Measurements from ENCODE around the gene ESYT2. TPM values are rescaled to one million over a fixed set of nuclear protein-coding genes. Genes with fewer than 3 reads are reported as not detected.

The ESYT2 gene
- total and polyA plus RNA-seq, 2 experiments from 2014 or later: 15.8 to 40.3 TPM

GRCh38 chr7:158824028-158824427 is 5.3 kb downstream of the ESYT2 start:
- Histone ChIP-seq H3K4me1 (ENCODE audit: low read depth) (peaks cover 11% of the 10 kb centered on the region), H3K27ac (no peak overlapping the region), H3K9me3 (ENCODE audit: low read depth) (no peaks in the 10 kb centered on the region), H3K36me3 (no peaks in the 10 kb centered on the region), H3K4me3 (no peak overlapping the region), H3K27me3 (no peaks in the 10 kb centered on the region)
- TF ChIP-seq CTCF (IDR thresholded peaks at IDR 0.05; ENCODE audit: low read depth, low read length): no peak
- peak in 1 of 2 donors; percentile 38 for DNase-seq (ENCODE audit: low read depth in 1 of 2, low spot score in 1 of 2)

DNA sequence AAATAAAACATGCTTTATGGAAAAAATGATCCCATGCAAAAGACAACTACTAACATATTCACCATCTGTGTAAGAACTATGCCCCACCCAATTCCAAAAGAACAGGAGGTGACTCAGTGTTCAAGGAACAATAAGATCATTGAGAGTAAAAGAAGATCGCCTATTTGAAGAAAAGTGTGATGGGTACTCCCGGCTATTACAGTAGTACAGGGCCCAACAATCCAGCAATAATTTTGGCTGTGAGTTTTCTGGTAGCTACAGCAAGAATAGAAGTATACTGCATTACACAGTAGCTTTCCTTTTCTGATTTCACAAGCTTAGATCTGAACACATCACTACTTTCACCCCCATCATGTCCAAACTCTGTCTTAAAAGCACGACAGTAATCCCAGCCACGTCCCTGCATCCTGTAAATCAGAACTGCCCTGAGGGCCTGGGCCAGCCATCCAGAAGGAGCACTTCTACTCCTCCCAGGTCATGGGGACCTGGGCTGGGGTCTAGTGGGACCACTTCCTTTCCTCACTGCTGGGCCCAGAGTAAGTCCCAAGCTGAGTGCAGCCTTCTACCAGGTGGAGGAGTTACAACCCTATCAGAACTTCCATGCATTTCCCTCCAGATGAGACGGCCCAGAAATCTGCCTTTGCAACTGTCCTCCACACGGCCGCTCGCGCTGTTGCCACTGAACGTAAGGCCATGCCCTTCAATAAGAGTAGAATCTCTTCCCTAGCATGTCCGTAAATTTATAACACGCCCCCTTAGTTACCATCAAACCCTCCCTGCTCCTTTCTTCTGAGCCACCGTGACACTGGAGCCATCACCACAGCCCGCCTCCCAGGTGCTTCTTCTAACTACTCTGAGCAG is 7.9 kb downstream of the ESYT2 start:
- no peak overlapping the region for H3K27ac ChIP-seq
- no peaks in the 10 kb centered on the region for H3K36me3 ChIP-seq
- no peak overlapping the region for H3K4me3 ChIP-seq
- peaks cover 23% of the 10 kb centered on the region for H3K4me1 ChIP-seq (ENCODE audit: low read depth)
- no peak for TF ChIP-seq CTCF (IDR thresholded peaks at IDR 0.05; ENCODE audit: low read depth, low read length)
- peak in 1 of 2 donors; percentile 75 for DNase-seq (ENCODE audit: low read depth in 1 of 2, low spot score in 1 of 2)
- H3K9me3 ChIP-seq (ENCODE audit: low read depth): no peaks in the 10 kb centered on the region
- no peaks in the 10 kb centered on the region for H3K27me3 ChIP-seq

DNA sequence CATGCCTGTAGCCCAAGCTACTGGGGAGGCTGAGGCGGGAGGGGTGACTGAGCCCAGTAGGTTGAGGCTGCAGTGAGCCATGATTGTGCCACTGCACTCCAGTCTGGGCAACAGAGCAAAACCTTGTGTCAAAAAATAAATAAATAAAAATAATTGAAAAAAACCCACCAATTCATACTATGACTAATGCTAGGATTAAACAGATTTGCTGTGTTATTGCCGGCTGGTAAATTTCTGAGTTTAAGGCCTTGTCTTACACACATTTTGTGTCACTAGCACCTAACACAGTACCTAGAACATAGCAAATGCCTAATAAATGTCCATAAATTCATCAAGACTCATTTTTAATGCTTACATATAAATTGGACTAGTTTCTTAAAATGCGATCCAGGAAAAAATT is 8.7 kb downstream of the ESYT2 start:
- Histone ChIP-seq H3K4me1 (ENCODE audit: low read depth) (peaks cover 28% of the 10 kb centered on the region), H3K36me3 (no peaks in the 10 kb centered on the region), H3K27me3 (no peaks in the 10 kb centered on the region), H3K4me3 (no peak overlapping the region), H3K27ac (no peak overlapping the region), H3K9me3 (ENCODE audit: low read depth) (no peaks in the 10 kb centered on the region)
- TF ChIP-seq CTCF (IDR thresholded peaks at IDR 0.05; ENCODE audit: low read depth, low read length): no peak
- DNase-seq (ENCODE audit: low read depth in 1 of 2, low spot score in 1 of 2): no peak

- Histone ChIP-seq H3K9me3 (ENCODE audit: low read depth) (no peaks in the 10 kb centered on the region), H3K27me3 (no peaks in the 10 kb centered on the region), H3K4me1 (ENCODE audit: low read depth) (peaks cover 28% of the 10 kb centered on the region), H3K4me3 (no peak overlapping the region), H3K27ac (no peak overlapping the region), H3K36me3 (no peaks in the 10 kb centered on the region)
- no peak for TF ChIP-seq CTCF (IDR thresholded peaks at IDR 0.05; ENCODE audit: low read depth, low read length)
- peak in 1 of 2 donors; percentile 71 for DNase-seq (ENCODE audit: low read depth in 1 of 2, low spot score in 1 of 2)
These were observed 9.6 kb downstream of the ESYT2 start for GRCh38 chr7:158819571-158820203.

GRCh38 chr7:158818325-158819213 is 10.7 kb downstream of the ESYT2 start:
- TF ChIP-seq CTCF (IDR thresholded peaks at IDR 0.05; ENCODE audit: low read depth, low read length): no peak
- Histone ChIP-seq H3K9me3 (ENCODE audit: low read depth) (no peaks in the 10 kb centered on the region), H3K4me3 (no peak overlapping the region), H3K4me1 (ENCODE audit: low read depth) (peaks cover 28% of the 10 kb centered on the region), H3K27me3 (no peaks in the 10 kb centered on the region), H3K36me3 (no peaks in the 10 kb centered on the region), H3K27ac (peak overlapping the region; percentile 54)
- DNase-seq (ENCODE audit: low read depth in 1 of 2, low spot score in 1 of 2): peak; percentile 17 to 96

Measured in cardiac muscle cell (in vitro differentiated cells and primary cell).